Middle frontal gyrus (tissue), 1 donor: ENCODE results near the gene CAPN12.

Source experiments
- DNase-seq: peaks from one replicate; pipeline ENCODE4 v3.0.0-alpha.2; 2015; ENCODE audit warnings: low spot score; ENCODE audit errors: extremely low spot score

Gene CAPN12

GRCh38 chr19:38697197-38697596 is 47.1 kb downstream of the CAPN12 start:
- no peak for DNase-seq

GRCh38 chr19:38696729-38697055 is 47.6 kb downstream of the CAPN12 start:
- DNase-seq, result no peak

- DNase-seq, result no peak
These were observed 48.2 kb downstream of the CAPN12 start for GRCh38 chr19:38695832-38696728.

GRCh38 chr19:38695317-38695683 is 49.0 kb downstream of the CAPN12 start:
- no peak for DNase-seq

- no peak for DNase-seq
These were observed 50.7 kb downstream of the CAPN12 start for GRCh38 chr19:38693380-38694223.

- no peak for DNase-seq
These were observed 51.6 kb downstream of the CAPN12 start for GRCh38 chr19:38692458-38693379.

- no peak for DNase-seq
These were observed 52.3 kb downstream of the CAPN12 start for GRCh38 chr19:38691938-38692457.

GRCh38 chr19:38690832-38691231 is 53.4 kb downstream of the CAPN12 start:
- no peak for DNase-seq

- no peak for DNase-seq
These were observed 54.1 kb downstream of the CAPN12 start for GRCh38 chr19:38690146-38690545.

GRCh38 chr19:38687837-38688378 is 56.4 kb downstream of the CAPN12 start:
- no peak for DNase-seq

- no peak for DNase-seq
These were observed 57.8 kb downstream of the CAPN12 start for GRCh38 chr19:38686530-38686888.

GRCh38 chr19:38685666-38686529 is 58.4 kb downstream of the CAPN12 start:
- no peak for DNase-seq

- DNase-seq, result no peak
These were observed 59.2 kb downstream of the CAPN12 start for GRCh38 chr19:38684862-38685665.

GRCh38 chr19:38684078-38684861 is 60.0 kb downstream of the CAPN12 start:
- no peak for DNase-seq

GRCh38 chr19:38683393-38684077 is 60.7 kb downstream of the CAPN12 start:
- DNase-seq, result no peak

- no peak for DNase-seq
These were observed 61.3 kb downstream of the CAPN12 start for GRCh38 chr19:38682872-38683392.

- DNase-seq, result no peak
These were observed 61.9 kb downstream of the CAPN12 start for GRCh38 chr19:38682195-38682867.
